GM19099 (cell line): ENCODE measurements around the gene MTO1.

Experiments used
- POLR2A ChIP-seq: IDR thresholded peaks from 3 replicates; pipeline ENCODE4 v1.6.1; 2011; ENCODE audit warnings: low read depth; ENCODE audit not compliant: insufficient read length; ENCODE audit errors: extremely low read depth

The MTO1 gene, protein sequence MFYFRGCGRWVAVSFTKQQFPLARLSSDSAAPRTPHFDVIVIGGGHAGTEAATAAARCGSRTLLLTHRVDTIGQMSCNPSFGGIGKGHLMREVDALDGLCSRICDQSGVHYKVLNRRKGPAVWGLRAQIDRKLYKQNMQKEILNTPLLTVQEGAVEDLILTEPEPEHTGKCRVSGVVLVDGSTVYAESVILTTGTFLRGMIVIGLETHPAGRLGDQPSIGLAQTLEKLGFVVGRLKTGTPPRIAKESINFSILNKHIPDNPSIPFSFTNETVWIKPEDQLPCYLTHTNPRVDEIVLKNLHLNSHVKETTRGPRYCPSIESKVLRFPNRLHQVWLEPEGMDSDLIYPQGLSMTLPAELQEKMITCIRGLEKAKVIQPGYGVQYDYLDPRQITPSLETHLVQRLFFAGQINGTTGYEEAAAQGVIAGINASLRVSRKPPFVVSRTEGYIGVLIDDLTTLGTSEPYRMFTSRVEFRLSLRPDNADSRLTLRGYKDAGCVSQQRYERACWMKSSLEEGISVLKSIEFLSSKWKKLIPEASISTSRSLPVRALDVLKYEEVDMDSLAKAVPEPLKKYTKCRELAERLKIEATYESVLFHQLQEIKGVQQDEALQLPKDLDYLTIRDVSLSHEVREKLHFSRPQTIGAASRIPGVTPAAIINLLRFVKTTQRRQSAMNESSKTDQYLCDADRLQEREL

DNA sequence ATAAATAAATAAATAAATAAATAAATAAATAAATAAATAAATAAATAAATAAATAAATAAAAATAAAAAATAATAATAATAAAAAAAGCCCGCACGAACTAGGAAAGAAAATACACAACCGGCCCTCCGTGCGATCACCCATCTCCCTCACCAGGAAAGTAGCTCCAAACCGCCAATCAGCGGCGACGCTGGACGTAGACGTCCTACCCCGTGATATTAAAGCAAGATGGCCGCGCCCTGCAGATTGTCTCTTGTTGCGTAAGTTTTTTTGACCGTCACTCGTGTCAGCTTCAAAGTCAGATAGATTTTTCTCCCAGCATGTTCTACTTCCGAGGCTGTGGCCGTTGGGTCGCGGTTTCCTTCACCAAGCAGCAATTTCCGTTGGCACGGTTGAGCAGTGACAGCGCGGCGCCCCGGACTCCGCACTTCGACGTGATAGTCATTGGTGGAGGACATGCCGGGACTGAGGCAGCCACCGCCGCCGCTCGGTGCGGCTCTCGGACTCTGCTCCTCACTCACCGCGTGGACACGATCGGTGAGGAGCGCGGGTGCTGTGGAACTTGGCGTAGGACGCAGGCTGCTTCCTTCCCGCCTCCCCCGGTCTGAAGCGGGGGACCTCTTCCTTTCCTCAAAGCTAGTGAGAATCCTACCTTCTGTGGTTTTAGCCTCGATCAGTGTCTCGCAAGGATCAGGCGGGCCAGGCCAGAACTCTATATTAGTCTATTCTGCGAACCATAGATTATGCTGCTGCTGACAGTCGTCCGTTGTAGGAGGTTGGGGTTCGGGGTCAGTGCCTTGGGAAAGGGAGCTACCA is at the start of gene MTO1:
MTO1 (plus strand) TSS at position 201 of the 814 bp plus-strand sequence; CDS start at position 319, 118 bp downstream.
- TF ChIP-seq POLR2A = peak; percentile 77

DNA sequence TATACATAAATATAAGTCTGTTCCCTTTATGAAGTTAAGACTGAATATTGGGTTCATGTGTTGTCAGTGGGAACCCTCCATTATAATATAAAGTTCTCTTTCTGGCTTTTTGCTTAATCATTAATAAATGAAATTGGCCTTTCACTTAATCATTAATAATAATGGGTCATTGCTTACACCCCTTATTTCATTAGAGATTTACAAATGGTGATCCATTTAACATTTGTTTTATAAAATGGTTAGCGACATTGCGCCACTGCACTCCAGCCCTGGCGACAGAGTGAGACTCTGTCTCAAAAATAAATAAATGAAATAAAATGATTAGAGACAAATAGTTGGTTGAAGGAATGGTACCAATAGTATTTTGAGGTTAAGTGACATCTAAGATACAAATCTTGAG is 48.4 kb upstream of the MTO1 start:
- TF ChIP-seq POLR2A = no peak

DNA sequence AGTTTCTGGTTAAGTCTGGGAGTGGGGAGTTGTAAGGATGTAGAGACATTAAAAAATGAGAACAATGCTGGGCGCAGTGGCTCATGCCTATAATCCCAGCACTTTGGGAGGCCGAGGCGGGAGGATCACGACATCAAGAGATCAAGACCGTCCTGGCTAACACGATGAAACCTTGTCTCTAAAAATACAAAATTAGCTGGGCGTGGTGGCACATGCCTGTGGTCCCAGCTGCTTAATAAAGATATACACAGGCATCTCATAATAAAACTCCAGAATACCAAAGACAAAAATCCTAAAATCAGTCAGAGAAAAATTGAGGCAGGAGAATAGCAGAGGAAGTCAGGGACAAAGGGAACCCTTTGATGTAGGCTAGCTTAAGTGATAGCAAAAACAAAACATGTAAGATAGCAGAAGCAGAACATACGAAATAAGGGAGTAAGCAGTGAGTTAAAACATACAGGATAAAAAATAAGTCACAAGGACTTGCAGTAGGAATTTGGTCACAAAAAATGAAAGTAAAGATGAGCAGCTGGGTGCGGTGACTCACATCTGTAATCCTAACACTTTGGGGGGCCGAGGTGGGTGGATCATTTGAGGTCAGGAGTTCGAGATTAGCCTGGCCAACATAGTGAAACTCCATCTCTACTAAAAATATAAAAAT is 43.3 kb upstream of the MTO1 start:
- no peak for TF ChIP-seq POLR2A

DNA sequence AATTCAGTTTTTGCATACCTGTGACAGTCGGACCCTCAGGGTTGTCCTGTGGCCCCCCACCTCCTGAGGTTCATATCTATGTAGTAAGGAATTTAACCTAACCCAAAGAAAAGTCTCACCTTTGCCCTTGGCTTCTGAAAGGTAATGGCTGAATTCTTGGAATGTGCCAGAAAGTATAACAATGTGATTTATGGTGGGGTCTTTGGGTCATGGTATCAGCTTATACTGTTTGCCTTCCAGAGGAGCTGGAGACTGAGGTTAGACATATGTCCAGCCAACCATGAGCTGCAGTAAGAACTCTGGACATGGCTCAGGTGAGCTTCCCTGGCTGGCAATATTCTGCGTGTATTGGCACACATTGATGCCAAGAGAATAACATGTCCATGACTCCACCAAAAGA is 40.0 kb upstream of the MTO1 start:
- TF ChIP-seq POLR2A = no peak

DNA sequence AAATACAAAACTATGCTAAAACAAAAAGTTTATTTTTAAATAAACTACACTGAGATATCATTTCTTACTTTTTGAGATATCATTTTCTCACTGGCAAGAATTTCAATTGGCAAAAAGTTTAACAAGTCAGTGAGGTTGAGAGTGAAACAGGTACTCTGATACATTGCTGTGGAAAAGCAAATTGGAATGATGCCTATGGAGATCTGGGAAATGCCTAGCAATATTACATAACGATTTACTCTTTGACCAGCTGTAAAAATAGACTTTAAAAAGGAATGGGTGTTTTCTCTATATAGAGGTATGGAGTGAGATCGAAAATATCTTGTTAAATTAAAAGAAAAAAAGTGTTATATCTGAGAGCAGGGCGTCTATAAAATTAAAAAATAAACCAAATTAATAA is 26.3 kb upstream of the MTO1 start:
- TF ChIP-seq POLR2A = no peak

DNA sequence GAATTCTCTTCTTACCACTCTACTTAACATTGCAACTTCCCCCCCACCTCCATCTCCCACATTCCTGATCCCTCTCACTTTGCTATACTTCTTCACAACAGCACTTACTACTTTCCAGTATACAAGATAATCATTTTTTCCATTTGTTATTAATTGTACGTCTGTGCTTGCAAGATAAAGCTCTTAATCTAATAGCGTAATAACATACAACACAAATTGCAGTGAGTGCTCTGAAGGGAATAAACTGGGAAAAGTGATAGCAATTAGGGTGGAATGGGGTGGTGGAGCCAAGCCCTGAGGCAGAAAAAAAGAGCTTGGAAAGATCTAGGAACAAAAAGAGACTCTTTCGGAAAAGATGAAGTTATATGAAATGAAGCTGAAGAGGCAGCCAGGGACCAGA is 18.0 kb upstream of the MTO1 start:
- TF ChIP-seq POLR2A = no peak

DNA sequence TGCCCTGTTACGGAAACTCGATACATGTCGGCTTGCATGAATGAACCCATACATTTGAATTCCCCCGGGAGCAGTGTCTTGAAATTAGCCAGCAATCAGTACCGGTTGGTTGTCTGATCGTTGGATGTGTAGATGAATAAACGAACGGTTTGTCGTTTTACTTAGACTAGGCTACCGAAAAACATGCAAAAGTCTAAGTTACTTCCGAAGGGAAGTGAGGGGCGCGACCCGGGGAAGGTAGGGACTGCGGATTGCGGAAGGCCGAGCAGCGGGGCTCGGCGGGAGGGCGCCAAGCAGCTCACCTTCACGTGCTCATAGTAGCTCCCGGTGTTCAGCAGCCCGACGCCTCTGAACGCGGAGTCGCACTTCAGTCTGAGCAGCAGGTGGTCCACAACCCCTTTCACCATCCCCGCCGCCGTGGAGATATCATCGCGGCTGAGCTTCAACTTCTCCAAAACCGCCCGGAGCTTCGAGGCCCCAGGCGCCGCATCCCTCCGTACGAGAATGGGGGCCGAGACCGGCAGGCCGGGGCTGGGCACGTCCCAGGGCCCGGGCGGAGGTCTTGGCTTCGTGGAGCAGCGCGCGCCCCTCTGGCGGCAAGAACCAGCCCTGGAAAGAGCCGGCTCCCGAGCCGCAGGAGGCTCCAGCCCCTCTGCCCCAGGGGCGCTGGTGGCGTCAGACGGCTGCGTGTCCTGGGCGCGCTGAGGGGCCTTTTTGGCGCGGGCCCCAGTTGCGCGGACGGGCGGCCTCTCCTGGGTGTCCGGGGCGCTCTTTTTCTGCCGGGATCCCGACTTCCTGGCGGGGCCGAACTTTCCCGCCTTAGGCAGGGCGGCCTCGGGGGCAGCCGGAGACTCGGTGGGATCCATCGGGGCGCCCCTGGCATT is 10.1 kb upstream of the MTO1 start:
- peak; percentile 67 for TF ChIP-seq POLR2A

DNA sequence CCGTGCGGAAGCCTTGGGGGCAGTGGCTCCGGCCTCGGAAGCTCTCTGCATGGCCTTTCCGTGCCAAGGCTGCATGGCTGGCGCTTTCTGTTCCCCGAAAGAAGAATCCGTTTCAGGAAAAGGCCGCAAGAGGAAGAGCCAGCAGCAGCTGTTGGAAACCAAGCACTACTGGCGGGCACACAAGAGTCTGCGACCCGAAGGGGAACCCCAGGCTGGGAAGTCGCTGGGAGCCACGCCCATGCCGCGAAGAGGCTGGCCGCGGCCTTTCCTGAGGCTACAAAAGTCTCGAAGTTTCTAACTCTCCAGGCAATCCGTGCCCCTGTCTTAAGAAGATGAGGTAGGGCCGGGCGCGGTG is 9.5 kb upstream of the MTO1 start, which contains the start of gene CGAS:
CGAS (minus strand) TSS at position 191 of the 355 bp plus-strand sequence; CDS start at position 75, 116 bp downstream.
- peak; percentile 73 for TF ChIP-seq POLR2A

DNA sequence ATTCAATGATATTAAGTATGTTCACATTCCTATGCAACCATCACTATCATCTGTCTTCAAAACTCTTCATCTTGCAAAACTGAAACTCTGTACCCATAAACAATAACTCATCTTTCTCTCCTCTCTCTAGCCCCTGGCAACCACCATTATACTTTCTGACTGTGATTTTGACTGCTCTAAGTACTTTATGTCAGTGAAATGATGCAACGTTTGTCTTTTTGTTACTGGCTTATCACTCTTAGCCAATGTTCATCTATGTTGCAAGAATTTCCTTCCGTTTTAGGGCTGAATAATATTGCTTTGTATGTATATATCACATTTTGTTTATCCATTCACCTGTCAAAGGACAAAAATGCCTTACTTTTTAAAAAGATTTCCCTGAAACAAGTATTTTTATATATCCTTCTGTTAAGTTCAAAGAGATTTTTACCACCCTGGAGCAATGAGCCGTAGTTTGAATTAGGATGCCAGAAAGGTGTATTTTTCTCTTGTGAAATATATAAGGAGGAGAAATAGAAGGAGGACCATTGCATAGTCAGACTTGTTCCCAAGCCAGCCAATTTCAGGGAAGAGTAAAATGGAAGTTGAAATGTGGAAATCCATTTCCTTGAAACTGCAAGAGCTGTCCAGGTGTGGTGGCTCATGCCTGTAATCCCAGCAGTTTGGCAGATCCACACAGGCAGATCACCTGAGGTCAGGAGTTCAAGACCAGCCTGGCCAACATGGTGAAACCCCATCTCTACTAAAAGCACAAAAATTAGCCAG is 5.5 kb upstream of the MTO1 start:
- TF ChIP-seq POLR2A = no peak

DNA sequence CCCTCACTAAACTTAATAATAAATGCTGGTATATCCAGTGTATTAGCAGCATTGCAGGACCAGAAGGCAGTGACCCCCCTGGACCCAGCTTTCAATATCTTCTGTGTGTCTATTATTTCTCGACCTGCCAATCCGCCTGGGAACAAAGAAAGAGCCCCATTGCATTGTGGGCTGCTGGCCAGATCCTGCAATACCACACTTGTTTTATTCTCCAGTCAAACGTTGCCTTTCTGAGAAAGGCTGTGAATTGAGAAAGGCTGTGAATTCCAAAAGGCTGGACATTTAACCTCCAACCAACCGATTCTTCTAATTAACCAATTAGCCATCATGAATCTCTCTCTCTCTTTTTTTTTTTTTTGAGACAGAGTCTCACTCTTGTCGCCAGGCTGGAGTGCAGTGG is 1.5 kb upstream of the MTO1 start:
- no peak for TF ChIP-seq POLR2A

DNA sequence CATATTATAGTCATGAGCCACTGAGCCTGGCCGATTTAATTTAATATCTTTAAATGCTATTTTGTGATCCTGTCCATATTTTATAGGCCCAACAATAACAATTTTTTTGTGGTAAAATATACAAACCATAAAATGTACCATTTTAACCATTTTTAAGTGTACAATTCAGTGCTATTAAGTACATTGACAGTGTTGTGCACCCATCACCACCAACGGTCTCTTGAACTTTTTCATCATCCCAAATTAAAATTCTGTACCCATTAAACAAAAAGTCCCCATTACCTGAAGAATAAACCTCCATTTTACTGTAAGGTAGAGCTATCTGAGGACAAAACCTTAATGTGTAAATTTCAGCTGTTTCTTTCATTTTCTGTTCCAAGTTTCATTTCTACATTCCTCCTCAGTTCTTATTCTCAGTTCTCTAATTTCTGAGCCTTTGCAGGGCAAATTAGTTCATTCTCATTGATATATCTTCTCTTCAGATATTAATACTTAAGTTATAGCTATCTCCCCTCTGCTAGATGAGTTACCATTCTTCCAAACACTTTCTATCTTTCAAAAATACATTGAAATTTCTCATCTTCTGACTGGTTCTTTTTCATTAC is 10.3 kb downstream of the MTO1 start:
- TF ChIP-seq POLR2A = no peak

DNA sequence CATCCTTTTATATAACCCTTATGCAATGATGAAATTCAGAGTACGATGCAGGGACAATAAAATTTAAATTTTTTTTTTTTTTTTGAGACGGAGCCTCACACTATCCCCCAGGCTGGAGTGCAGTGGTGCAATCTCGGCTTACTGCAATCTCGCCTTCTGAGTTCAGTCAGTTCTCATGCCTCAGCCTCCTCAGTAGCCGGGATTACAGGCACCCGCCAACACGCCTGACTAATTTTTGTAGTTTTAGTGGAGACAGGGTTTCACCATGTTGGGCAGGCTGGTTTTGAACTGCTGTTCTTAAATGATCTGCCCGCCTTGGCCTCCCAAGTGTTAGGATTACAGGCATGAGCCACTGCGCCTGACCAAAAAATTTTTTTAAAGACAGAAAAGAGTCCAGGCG is 15.2 kb downstream of the MTO1 start:
- TF ChIP-seq POLR2A = no peak

DNA sequence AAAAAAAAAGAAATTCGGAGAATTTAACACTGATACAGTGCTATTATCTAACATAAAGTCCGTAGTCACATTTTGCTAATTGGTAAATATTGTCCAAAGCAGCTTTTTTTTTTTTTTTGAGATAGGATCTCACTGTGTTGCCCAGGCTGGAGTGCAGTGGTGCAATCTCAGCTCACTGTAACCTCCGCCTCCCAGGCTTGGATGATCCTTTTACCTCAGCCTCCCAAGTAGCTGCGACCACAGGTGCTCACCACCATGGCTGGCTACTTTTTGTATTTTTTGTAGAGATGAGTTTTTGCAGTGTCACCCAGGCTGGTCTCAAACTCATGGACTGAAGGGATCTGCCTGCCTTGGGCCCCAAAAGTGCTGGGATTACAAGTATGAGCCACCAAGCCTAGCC is 15.9 kb downstream of the MTO1 start:
- TF ChIP-seq POLR2A = no peak
